HG02870 (cell line): ENCODE data around the gene INVS.
"Not testable (repeated sequence)": the region's sequence is repeated elsewhere in the genome, so short reads cannot be mapped to it uniquely, and the experiment has no call there.

Source experiments
- ATAC-seq: cut with Tn5 transposase; IDR thresholded peaks from one replicate; pipeline ENCODE4 v1.9.1; 2021; ENCODE audit warnings: mild to moderate bottlenecking, moderate library complexity; ENCODE audit not compliant: unreplicated experiment

The INVS gene

GRCh38 chr9:100117316-100117715 is 18.3 kb downstream of the INVS start:
- ATAC-seq: no peak

GRCh38 chr9:100120286-100120685 is 21.2 kb downstream of the INVS start:
- no peak for ATAC-seq

DNA sequence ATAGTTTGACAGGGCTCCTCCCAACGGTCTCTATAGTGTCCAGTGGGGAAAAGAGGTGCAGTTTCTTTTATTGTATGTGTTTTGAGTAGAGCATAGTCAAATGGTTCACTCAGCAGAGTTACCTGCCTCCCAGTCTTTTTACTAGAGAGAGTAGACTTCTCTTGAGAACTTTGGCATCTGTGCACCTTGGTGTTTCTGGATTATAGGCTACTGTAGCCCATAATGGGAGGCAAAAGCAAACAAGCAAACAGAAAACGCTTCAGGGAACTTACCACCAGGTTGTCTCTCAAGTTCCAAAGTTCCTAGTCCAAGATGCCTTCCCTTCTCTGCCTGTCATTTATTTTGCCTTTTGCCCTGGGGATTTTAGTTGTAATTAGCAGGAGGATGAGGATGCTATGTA is 26.2 kb downstream of the INVS start:
- no peak for ATAC-seq

- no peak for ATAC-seq
These were observed 26.9 kb downstream of the INVS start for GRCh38 chr9:100125910-100126309.

DNA sequence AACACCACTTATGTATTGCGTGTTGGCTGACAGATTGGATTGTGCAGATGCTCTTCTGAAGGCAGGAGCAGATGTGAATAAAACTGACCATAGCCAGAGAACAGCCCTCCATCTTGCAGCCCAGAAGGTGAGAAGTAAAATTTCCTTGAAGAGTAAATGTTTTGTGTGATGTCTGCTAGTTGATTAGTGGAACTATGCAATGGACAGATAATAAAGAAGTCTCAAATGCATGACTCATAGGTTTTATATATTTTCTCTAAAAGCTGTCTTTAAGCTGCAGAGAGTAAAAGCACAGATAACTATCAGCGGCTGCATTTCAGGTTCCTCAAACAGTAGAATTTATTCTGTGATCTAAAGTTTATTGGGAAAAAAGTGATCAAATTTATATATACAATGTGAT is 27.4 kb downstream of the INVS start:
- ATAC-seq: no peak

- ATAC-seq: no peak
These were observed 30.7 kb downstream of the INVS start for GRCh38 chr9:100129772-100130171.

- no peak for ATAC-seq
These were observed 32.2 kb downstream of the INVS start for GRCh38 chr9:100131216-100131615.

- no peak for ATAC-seq
These were observed 32.9 kb downstream of the INVS start for GRCh38 chr9:100131875-100132430.

DNA sequence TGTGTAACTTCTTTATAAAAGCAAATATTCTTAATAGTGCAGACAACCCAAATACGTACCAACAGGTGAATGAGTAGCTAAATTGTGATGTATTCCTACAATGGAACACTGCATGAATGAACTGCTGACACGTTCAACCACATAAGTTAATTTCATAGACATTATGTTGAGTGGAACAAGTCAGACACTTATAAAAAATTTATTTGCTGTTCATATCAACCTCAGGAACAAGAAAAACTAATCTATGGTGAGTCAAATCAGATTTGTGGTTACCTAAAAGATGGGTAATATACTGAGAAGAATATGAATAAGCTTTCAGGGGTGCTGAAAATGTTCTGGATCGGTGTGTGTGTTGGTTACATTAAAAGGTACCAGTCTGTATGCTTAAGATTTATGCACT is 35.7 kb downstream of the INVS start:
- no peak for ATAC-seq

DNA sequence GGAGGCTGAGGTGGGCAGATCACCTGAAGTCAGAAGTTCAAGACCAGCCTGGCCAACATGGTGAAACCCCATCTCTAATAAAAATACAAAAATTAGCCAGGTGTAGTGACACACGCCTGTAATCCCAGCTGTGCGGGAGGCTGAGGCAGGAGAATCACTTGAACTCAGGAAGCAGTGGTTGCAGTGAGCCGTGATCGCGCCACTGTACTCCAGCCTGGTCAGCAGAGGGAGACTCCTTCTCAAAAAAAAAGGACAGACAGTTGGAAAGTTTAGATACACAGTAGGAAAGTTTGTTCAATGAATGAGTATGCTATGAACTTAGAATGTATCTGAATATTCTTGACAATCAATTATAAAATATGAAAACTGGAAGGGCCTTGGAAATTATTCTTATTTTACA is 37.8 kb downstream of the INVS start:
- not testable (repeated sequence) for ATAC-seq

- ATAC-seq: not testable (repeated sequence)
These were observed 41.3 kb downstream of the INVS start for GRCh38 chr9:100140303-100140702.

GRCh38 chr9:100141862-100142261 is 42.8 kb downstream of the INVS start:
- ATAC-seq: not testable (repeated sequence)

- ATAC-seq: not testable (repeated sequence)
These were observed 46.3 kb downstream of the INVS start for GRCh38 chr9:100145167-100145934.

DNA sequence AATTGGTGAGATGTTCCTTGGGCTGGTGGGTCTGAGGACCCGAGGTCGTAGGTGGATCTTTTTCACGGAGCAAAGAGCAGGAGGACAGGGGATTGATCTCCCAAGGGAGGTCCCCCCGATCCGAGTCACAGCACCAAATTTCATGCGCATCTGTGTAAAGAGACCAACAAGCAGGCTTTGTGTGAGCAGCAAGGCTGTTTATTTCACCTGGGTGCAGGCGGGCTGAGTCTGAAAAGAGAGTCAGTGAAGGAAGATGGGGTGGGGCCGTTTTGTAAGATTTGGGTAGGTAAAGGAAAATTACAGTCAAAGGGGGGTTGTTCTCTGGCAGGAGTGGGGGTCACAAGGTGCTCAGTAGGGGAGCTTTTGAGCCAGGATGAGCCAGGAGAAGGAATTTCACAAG is 46.9 kb downstream of the INVS start:
- not testable (repeated sequence) for ATAC-seq

DNA sequence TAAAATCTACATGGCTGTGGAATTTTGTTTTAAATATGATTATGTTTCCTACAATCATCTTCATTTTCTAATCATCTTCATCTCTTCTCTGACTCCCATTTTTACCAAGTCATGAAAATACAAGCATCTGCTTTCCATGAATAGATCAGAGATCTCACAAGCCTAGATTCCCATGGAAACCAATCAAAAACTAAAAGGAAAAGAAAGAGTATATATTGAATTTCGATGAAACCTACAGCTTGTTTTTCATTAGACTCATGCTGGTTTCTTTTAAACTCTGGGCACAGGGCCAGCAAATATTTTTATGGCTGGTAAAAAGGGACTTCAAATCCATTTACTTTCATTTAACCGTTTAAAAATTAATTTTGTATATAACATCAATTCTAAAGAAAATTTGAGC is 51.2 kb downstream of the INVS start:
- no peak for ATAC-seq

GRCh38 chr9:100160021-100160420 is 61.0 kb downstream of the INVS start:
- ATAC-seq: no peak

DNA sequence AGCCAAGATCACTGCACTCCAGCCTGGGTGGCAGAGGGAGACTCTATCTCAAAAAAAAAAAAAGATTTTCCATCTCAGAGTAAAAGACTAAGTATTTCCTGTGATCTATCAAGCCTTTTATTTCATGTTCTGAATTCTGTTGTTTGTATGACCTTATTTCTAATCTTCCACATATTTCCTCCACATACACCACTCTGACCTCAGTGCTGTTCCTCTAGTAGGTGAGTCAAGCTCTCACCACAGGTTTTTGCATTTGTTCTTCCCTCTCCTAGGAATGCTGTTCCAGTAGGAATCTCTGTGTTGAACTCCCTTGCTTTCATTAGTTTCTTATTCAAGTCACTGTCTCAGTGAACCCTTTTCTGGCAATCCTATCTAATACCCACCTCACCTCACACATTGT is 68.1 kb downstream of the INVS start:
- no peak for ATAC-seq

DNA sequence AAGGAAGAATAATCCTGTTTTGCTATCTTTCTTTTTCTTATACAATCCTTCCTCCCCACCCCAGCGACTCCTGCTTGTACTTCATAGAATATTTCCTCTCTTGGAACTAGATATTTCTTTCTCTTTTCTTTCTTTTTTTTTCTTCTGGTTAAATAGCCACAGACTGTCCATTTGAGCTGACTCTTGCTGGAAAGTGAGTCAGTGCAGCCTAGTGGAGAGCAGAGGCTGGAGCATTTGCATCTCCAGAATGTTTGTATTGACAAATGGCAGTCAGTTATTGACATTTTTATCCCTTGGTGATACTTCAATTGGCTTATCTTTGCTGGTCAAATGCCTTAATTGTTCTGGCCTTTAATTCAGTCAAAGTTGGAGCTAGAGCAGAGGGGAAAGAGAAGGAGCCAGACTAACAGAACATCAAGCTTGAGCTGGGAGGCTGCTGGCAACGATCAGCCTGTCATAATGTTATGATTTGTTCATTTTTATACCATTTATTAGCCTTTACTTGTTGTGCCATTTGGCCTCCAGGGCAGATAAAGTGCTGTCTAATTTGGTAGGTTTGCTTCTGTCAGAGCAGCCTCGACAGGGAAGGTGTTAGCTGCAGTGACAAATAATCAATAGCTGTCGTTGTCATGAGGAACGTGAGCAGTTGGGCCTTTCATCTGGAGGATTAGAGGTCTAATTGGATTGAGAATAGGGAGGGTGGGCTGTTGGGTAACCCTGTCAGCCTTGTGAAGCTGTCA is 69.0 kb downstream of the INVS start:
- ATAC-seq: no peak

DNA sequence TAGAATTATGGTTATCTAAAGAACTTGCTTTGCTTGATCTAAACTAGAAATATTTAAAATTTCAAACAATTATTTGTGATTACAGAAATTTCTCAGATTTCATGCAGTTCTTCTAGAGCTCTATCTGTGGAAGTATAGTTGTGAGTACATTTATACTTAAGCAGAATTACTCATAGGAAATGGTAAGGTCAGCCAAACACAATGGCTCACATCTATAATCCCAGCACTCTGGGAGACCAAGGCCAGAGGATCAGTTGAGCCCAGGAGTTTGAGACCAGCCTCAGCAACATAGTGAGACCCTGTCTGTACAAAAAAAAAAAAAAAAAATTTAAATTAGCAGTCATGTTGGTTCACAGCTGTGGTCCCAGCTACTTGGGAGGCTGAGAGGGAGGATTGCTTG is 71.0 kb downstream of the INVS start:
- no peak for ATAC-seq

DNA sequence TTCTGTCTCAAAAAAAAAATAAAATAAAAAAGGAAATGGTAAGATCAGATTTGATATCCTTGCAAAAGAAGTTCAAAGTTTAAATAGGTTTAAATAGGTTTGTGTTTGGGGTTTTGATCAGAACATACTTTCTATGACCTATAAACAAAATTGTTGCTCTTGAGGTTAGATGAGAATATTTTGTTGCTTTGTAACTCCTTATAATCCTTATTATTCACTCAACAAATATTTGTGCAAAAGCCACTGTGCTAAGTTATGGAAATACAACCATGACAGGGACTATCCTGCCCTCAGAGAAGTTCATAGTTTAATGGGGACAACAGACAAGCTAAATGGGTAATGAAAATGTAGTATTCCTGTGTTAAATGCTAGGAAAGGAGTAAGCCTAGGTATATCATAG is 71.5 kb downstream of the INVS start:
- no peak for ATAC-seq

DNA sequence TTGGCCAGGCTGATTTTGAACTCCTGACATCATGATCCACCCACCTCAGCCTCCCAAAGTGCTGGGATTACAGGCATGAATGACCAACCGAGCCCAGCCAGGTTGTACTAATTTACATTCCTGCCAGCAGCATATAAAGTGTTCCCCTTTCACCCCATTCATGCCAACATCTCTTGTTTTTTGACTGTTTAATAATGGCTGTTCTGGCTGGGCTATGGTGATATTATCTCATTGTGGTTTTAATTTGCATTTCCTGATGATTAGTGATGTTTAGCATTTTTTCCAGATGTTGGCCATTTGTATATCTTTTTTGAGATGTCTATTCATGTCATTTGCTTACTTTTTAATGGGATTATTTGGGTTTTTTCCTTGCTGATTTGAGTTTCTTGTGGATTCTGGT is 87.3 kb downstream of the INVS start:
- no peak for ATAC-seq

DNA sequence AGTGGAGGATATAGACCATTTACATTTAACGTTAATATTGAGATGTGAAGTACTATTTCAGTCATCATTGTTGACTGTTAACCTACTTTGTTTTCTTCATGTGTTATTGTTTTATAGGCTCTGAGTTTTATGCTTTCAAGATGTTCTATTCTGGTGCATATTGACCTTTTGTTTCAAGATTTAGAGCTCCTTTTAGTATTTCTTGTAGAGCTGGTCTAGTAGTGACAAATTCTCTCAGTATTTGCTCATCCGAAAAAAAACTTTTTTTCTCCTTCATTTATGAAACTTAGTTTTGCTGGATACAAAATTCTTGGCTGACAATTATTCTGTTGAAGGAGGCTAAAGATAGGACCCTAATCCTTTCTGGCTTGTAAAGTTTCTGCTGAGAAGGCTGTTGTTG is 91.3 kb downstream of the INVS start:
- no peak for ATAC-seq
